IMR-90 (cell line): ENCODE measurements around the gene ADAM23. TPM values are rescaled to one million over a fixed set of nuclear protein-coding genes. Genes with fewer than 3 reads are reported as not detected.

ENCODE experiments used
- ATAC-seq: fragments of 200-7000 bp; cut with Tn5 transposase; 2 replicates; pipeline ENCODE4 v1.9.1; 2020; ENCODE audit warnings: low read depth, mild to moderate bottlenecking, moderate library complexity
- BruUV-seq: library from RNA; stranded (reverse); fragments of 400-500 nt; replicated peaks from 2 replicates; lab custom pipeline; 2021; lab: Mats Ljungman, UMichigan
- CTCF ChIA-PET: fragments of 300-600 bp; formaldehyde crosslinking; extraction: SDS; loops from one replicate; lab custom pipeline; 2021; ENCODE audit warnings: antibody characterized with exemption; lab: Yijun Ruan, JAX
- POLR2A ChIA-PET: fragments of 300-600 bp; sonication (Branson Sonifier 250); formaldehyde crosslinking; loops from one replicate; lab custom pipeline; 2022; ENCODE audit warnings: antibody characterized with exemption; ENCODE audit not compliant: unreplicated experiment; lab: Charles Lee
- DNase-seq: peaks from one replicate; pipeline ENCODE4 v3.0.0; 2013
- H2AFZ ChIP-seq: replicated peaks from 2 replicates; pipeline ENCODE3; 2013; ENCODE audit warnings: low read length, mild to moderate bottlenecking; ENCODE audit not compliant: poor library complexity
- H2AK5ac ChIP-seq: 2 replicates; pipeline ENCODE4 v1.6.1; 2013; ENCODE audit warnings: low read depth, low read length, inconsistent platforms
- H2AK9ac ChIP-seq: replicated peaks from 2 replicates; pipeline ENCODE3; 2013; ENCODE audit warnings: mild to moderate bottlenecking, low read depth, low read length, moderate library complexity; ENCODE audit not compliant: poor library complexity
- H2BK120ac ChIP-seq: 2 replicates; pipeline ENCODE4 v1.6.1; 2013; ENCODE audit warnings: low read depth, low read length, inconsistent platforms
- H2BK15ac ChIP-seq: 3 replicates; pipeline ENCODE4 v1.6.1; 2013; ENCODE audit warnings: low read depth, low read length, inconsistent platforms
- H2BK20ac ChIP-seq: 2 replicates; pipeline ENCODE4 v1.6.1; 2013; ENCODE audit warnings: low read depth, mild to moderate bottlenecking, inconsistent platforms, low read length, moderate library complexity
- H2BK5ac ChIP-seq: 2 replicates; pipeline ENCODE4 v1.6.1; 2013; ENCODE audit warnings: mild to moderate bottlenecking, low read depth, low read length, inconsistent platforms; ENCODE audit not compliant: poor library complexity, severe bottlenecking
- H3K14ac ChIP-seq: replicated peaks from 2 replicates; pipeline ENCODE4 v1.6.1; 2013; ENCODE audit warnings: low read depth, low read length, inconsistent platforms
- H3K18ac ChIP-seq: 2 replicates; pipeline ENCODE4 v1.6.1; 2013; ENCODE audit warnings: low read depth, low read length, control low read depth
- H3K23ac ChIP-seq: 2 replicates; pipeline ENCODE4 v1.6.1; 2013; ENCODE audit warnings: low read depth, low read length, inconsistent platforms
- H3K27ac ChIP-seq: 2 replicates; pipeline ENCODE4 v1.5.1; 2013; ENCODE audit warnings: mild to moderate bottlenecking, control low read depth, low read length; ENCODE audit not compliant: insufficient read depth
- H3K27me3 ChIP-seq: 2 replicates; pipeline ENCODE4 v1.6.1; 2013; ENCODE audit warnings: low read length; ENCODE audit not compliant: control insufficient read depth, insufficient read depth
- H3K36me3 ChIP-seq: 2 replicates; pipeline ENCODE4 v1.6.1; 2013; ENCODE audit warnings: low read length, mixed read lengths; ENCODE audit not compliant: control insufficient read depth, insufficient read depth
- H3K4ac ChIP-seq: 2 replicates; pipeline ENCODE4 v1.6.1; 2013; ENCODE audit warnings: low read depth, low read length, inconsistent platforms
- H3K4me1 ChIP-seq: 2 replicates; pipeline ENCODE4 v1.6.1; 2013; ENCODE audit warnings: low read length, mixed read lengths; ENCODE audit not compliant: control insufficient read depth, insufficient read depth
- H3K4me2 ChIP-seq: 2 replicates; pipeline ENCODE4 v1.6.1; 2013; ENCODE audit warnings: low read depth, mild to moderate bottlenecking, control low read depth, low read length, moderate library complexity
- H3K4me3 ChIP-seq: 2 replicates; pipeline ENCODE4 v1.5.1; 2013; ENCODE audit warnings: low read depth, mild to moderate bottlenecking, control low read depth, low read length, moderate library complexity; ENCODE audit not compliant: insufficient read depth
- H3K56ac ChIP-seq: 2 replicates; pipeline ENCODE4 v1.6.1; 2013; ENCODE audit warnings: low read length, inconsistent platforms; ENCODE audit not compliant: insufficient read depth; ENCODE audit errors: extremely low read depth
- H3K79me1 ChIP-seq, 2 experiments: 2 replicates each; pipeline ENCODE4 v1.6.1; 2013; ENCODE audit warnings: low read length in 2 of 2, inconsistent platforms in 1 of 2, low read depth in 1 of 2
- H3K9ac ChIP-seq: 2 replicates; pipeline ENCODE4 v1.6.1; 2013; ENCODE audit warnings: low read depth, low read length, control low read depth
- H3K9me1 ChIP-seq: 2 replicates; pipeline ENCODE4 v1.6.1; 2013; ENCODE audit warnings: low read length, inconsistent platforms; ENCODE audit not compliant: insufficient read depth
- H3K9me3 ChIP-seq: 2 replicates; pipeline ENCODE4 v1.6.1; 2013; ENCODE audit warnings: low read length; ENCODE audit not compliant: control insufficient read depth, insufficient read depth
- H4K20me1 ChIP-seq: 2 replicates; pipeline ENCODE4 v1.6.1; 2013; ENCODE audit warnings: low read length, inconsistent platforms; ENCODE audit not compliant: insufficient read depth
- H4K5ac ChIP-seq: 2 replicates; pipeline ENCODE4 v1.6.1; 2013; ENCODE audit warnings: mild to moderate bottlenecking, low read depth, low read length, control low read depth
- H4K8ac ChIP-seq, 2 experiments: 2 replicates each; pipeline ENCODE4 v1.6.1; 2013; ENCODE audit warnings: low read depth in 2 of 2, low read length in 2 of 2, control low read depth in 1 of 2, inconsistent platforms in 1 of 2
- H4K91ac ChIP-seq: 2 replicates; pipeline ENCODE4 v1.6.1; 2013; ENCODE audit warnings: low read depth, low read length, inconsistent platforms; ENCODE audit not compliant: insufficient read depth
- BHLHE40 ChIP-seq: fragments of 150-350 bp; IDR thresholded peaks from 2 replicates; pipeline ENCODE4 v1.6.1; 2016; ENCODE audit warnings: mild to moderate bottlenecking, low read depth, low read length
- CEBPB ChIP-seq: IDR thresholded peaks from 2 replicates; pipeline ENCODE4 v1.6.1; 2012; ENCODE audit warnings: low read depth, low read length, improper control_type of control experiment
- CHD1 ChIP-seq: IDR thresholded peaks from 2 replicates; pipeline ENCODE4 v1.6.1; 2012; ENCODE audit warnings: low read depth, low read length, improper control_type of control experiment
- FOS ChIP-seq: fragments of 150-350 bp; IDR thresholded peaks from 2 replicates; pipeline ENCODE4 v1.6.1; 2016; ENCODE audit warnings: low read depth, low read length
- MAFK ChIP-seq: IDR thresholded peaks from 2 replicates; pipeline ENCODE4 v1.6.1; 2012; ENCODE audit warnings: low read depth, low read length, improper control_type of control experiment
- MAZ ChIP-seq: IDR thresholded peaks from 2 replicates; pipeline ENCODE4 v1.6.1; 2012; ENCODE audit warnings: low read depth, mild to moderate bottlenecking, low read length, improper control_type of control experiment, moderate library complexity, borderline replicate concordance
- MXI1 ChIP-seq: IDR thresholded peaks from 2 replicates; pipeline ENCODE4 v1.6.1; 2012; ENCODE audit warnings: low read depth, mild to moderate bottlenecking, low read length, moderate library complexity, borderline replicate concordance
- NFE2L2 ChIP-seq: fragments of 150-350 bp; IDR thresholded peaks from 2 replicates; pipeline ENCODE4 v1.6.1; 2016; ENCODE audit warnings: low read depth, mild to moderate bottlenecking, low read length
- POLR2A ChIP-seq: IDR thresholded peaks from 2 replicates; pipeline ENCODE4 v1.6.1; 2012; ENCODE audit warnings: mild to moderate bottlenecking, low read depth, low read length
- RAD21 ChIP-seq: IDR thresholded peaks from 2 replicates; pipeline ENCODE4 v1.6.1; 2012; ENCODE audit warnings: low read length, improper control_type of control experiment
- RCOR1 ChIP-seq: IDR thresholded peaks from 2 replicates; pipeline ENCODE4 v1.6.1; 2012; ENCODE audit warnings: mild to moderate bottlenecking, low read length, improper control_type of control experiment; ENCODE audit not compliant: insufficient replicate concordance
- RFX5 ChIP-seq: IDR thresholded peaks from 2 replicates; pipeline ENCODE4 v1.8.0; 2012; ENCODE audit warnings: low read depth, mild to moderate bottlenecking, low read length, moderate library complexity
- SMC3 ChIP-seq: fragments of 150-350 bp; IDR thresholded peaks from 2 replicates; pipeline ENCODE4 v1.6.1; 2016; ENCODE audit warnings: low read depth, mild to moderate bottlenecking, antibody characterized with exemption, low read length, moderate library complexity
- WGBS, 2 experiments: methylation state at CpG; one replicate each; pipeline versions ENCODE4 v1.1.5 to v1.1.7; 2013; ENCODE audit warnings: missing lambda C conversion rate in 2 of 2; ENCODE audit not compliant: insufficient read length in 1 of 2; ENCODE audit errors: extremely low coverage in 2 of 2; 5-methylcytosine and 5-hydroxymethylcytosine counted together
- dilution Hi-C: fragments of 300-500 bp; cut with HindIII; formaldehyde crosslinking; loops from one replicate; pipeline ENCODE4 v1.14.3; 2018; ENCODE audit warnings: low sequenced_read_pairs; ENCODE audit not compliant: unreplicated experiment
- in situ Hi-C: fragments of 300-500 bp; cut with MboI; formaldehyde crosslinking; loops from 3 replicates; pipeline ENCODE4 v1.14.3; 2019; ENCODE audit warnings: low sequenced_read_pairs, inconsistent platforms, mixed read lengths
- intact Hi-C: fragments of 100-400 bp; cut with micrococcal nuclease; formaldehyde crosslinking; loops from 2 replicates; pipeline ENCODE4 v1.10.0; 2022
- polyA plus RNA-seq, 3 experiments: library from polyadenylated mRNA; depleted of rRNA; stranded (reverse); fragments of >200 nt; gene quantifications; 2 replicates each; pipeline ENCODE4 v1.2.3, GENCODE V29; 2012; ENCODE audit warnings: low replicate concordance in 1 of 3
- total RNA-seq: library from RNA; depleted of rRNA; stranded (reverse); fragments of >200 nt; gene quantifications from 2 replicates; pipeline ENCODE4 v1.2.3, GENCODE V29; 2012
- TF ChIP-seq, protein P1 (sequence below): conservative IDR thresholded peaks from 2 replicates; pipeline ENCODE4 v1.5.1; 2012; ENCODE audit warnings: mild to moderate bottlenecking, low read depth, low read length, improper control_type of control experiment
- TF ChIP-seq, protein P2 (sequence below): fragments of 150-350 bp; IDR thresholded peaks from 2 replicates; pipeline ENCODE4 v1.6.1; 2017; ENCODE audit warnings: mild to moderate bottlenecking, antibody characterized with exemption, low read length, low read depth
- TF ChIP-seq, protein P3 (sequence below): fragments of 150-350 bp; IDR thresholded peaks from 2 replicates; pipeline ENCODE4 v1.6.1; 2016; ENCODE audit warnings: low read depth, mild to moderate bottlenecking, low read length, moderate library complexity, borderline replicate concordance

The ADAM23 gene
- total and polyA plus RNA-seq, 2 of the 4 experiments (the other 2 are of a cell fraction) = 2.9 to 10.3 TPM

DNA sequence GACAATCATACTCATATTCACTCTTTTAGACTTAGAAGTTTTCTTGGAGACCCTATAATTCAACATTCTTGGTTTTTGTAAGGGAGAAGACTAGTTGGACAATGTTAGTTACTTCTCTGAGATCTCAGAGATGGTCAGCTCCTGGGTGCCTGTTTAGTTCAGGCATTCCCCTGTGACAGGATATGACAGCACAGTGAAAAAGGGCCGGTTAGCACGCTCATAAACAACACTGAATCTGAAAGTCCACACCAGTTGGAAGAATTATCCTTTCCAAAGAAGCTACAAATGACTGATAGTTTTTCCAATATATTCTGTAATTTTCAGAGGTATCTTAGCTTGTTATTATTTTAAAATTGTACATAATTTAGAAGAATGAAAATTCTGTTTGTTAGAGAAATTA, 75.7 kb downstream of the ADAM23 start:
- ATAC-seq (no peak), DNase-seq (no peak)
- no peak overlapping the region for H2BK120ac ChIP-seq
- in situ Hi-C loops (no loop called here), dilution Hi-C loops (no loop called here), intact Hi-C loops (no loop called here)
- TF ChIP-seq MAZ (no peak), MAFK (no peak), FOS (no peak), CHD1 (no peak), POLR2A (no peak), RAD21 (no peak), CEBPB (no peak), NFE2L2 (no peak), MXI1 (no peak), RFX5 (no peak), BHLHE40 (no peak), RCOR1 (no peak), SMC3 (no peak)
- TF ChIP-seq, protein P1, sequence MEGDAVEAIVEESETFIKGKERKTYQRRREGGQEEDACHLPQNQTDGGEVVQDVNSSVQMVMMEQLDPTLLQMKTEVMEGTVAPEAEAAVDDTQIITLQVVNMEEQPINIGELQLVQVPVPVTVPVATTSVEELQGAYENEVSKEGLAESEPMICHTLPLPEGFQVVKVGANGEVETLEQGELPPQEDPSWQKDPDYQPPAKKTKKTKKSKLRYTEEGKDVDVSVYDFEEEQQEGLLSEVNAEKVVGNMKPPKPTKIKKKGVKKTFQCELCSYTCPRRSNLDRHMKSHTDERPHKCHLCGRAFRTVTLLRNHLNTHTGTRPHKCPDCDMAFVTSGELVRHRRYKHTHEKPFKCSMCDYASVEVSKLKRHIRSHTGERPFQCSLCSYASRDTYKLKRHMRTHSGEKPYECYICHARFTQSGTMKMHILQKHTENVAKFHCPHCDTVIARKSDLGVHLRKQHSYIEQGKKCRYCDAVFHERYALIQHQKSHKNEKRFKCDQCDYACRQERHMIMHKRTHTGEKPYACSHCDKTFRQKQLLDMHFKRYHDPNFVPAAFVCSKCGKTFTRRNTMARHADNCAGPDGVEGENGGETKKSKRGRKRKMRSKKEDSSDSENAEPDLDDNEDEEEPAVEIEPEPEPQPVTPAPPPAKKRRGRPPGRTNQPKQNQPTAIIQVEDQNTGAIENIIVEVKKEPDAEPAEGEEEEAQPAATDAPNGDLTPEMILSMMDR = no peak
- TF ChIP-seq, protein P2, sequence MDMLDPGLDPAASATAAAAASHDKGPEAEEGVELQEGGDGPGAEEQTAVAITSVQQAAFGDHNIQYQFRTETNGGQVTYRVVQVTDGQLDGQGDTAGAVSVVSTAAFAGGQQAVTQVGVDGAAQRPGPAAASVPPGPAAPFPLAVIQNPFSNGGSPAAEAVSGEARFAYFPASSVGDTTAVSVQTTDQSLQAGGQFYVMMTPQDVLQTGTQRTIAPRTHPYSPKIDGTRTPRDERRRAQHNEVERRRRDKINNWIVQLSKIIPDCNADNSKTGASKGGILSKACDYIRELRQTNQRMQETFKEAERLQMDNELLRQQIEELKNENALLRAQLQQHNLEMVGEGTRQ = no peak
- TF ChIP-seq, protein P3, sequence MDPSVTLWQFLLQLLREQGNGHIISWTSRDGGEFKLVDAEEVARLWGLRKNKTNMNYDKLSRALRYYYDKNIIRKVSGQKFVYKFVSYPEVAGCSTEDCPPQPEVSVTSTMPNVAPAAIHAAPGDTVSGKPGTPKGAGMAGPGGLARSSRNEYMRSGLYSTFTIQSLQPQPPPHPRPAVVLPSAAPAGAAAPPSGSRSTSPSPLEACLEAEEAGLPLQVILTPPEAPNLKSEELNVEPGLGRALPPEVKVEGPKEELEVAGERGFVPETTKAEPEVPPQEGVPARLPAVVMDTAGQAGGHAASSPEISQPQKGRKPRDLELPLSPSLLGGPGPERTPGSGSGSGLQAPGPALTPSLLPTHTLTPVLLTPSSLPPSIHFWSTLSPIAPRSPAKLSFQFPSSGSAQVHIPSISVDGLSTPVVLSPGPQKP = no peak
- H3K18ac ChIP-seq = no peak overlapping the region
- H3K23ac ChIP-seq = no peak overlapping the region
- H3K9me3 ChIP-seq = no peaks in the 10 kb centered on the region
- no peaks in the 10 kb centered on the region for H3K27me3 ChIP-seq
- no peak overlapping the region for H3K27ac ChIP-seq
- H3K4me3 ChIP-seq = no peak overlapping the region
- H3K79me1 ChIP-seq = no peaks in the 10 kb centered on the region
- no peak overlapping the region for H4K91ac ChIP-seq
- no peak overlapping the region for H3K9ac ChIP-seq
- H3K4ac ChIP-seq = no peak overlapping the region
- H2BK20ac ChIP-seq = no peak overlapping the region
- ChIA-PET CTCF (no interaction called here), POLR2A (no interaction called here)
- no CpG with 5 or more reads among the region's 2 CpGs for WGBS, 2 experiments
- H3K56ac ChIP-seq = no peak overlapping the region
- no peak overlapping the region for H3K14ac ChIP-seq
- no peaks in the 10 kb centered on the region for H3K36me3 ChIP-seq
- no peak overlapping the region for H2BK15ac ChIP-seq
- no peak overlapping the region for H2AK9ac ChIP-seq
- no peak overlapping the region for H4K8ac ChIP-seq
- no peaks in the 10 kb centered on the region for H3K4me1 ChIP-seq
- BruUV-seq = no TSS peak
- no peak overlapping the region for H2AFZ ChIP-seq
- no peaks in the 10 kb centered on the region for H4K20me1 ChIP-seq
- H2BK5ac ChIP-seq = no peak overlapping the region
- no peaks in the 10 kb centered on the region for H3K9me1 ChIP-seq
- no peak overlapping the region for H3K4me2 ChIP-seq
- no peak overlapping the region for H2AK5ac ChIP-seq
- H4K5ac ChIP-seq = no peak overlapping the region
